A673 (cell line): ENCODE measurements around the gene TTI1. TPM values are rescaled to one million over a fixed set of nuclear protein-coding genes. Genes with fewer than 3 reads are reported as not detected.

Source experiments
- BruUV-seq: library from RNA; stranded (reverse); fragments of 400-500 nt; replicated peaks from 2 replicates; lab custom pipeline; 2021; lab: Mats Ljungman, UMichigan
- CTCF ChIA-PET: fragments of 300-600 bp; sonication (Branson Sonifier 250); formaldehyde crosslinking; loops from one replicate; lab custom pipeline; 2022; ENCODE audit warnings: antibody characterized with exemption; lab: Charles Lee
- POLR2A ChIA-PET: fragments of 300-600 bp; sonication (Branson Sonifier 250); formaldehyde crosslinking; loops from one replicate; lab custom pipeline; 2022; ENCODE audit warnings: antibody characterized with exemption; ENCODE audit not compliant: low non-redundant PET; lab: Charles Lee
- DNase-seq: peaks from one replicate; pipeline ENCODE4 v3.0.0-alpha.2; 2015; ENCODE audit warnings: low spot score
- H3K27ac ChIP-seq: fragments of 200-600 bp; sonication (generic); 2 replicates; pipeline ENCODE4 v1.5.1; 2016; ENCODE audit warnings: mixed run types, low read depth, mild to moderate bottlenecking, mixed read lengths, antibody characterized with exemption, low read length; ENCODE audit not compliant: poor library complexity, severe bottlenecking
- H3K27me3 ChIP-seq: fragments of 200-600 bp; sonication (generic); replicated peaks from 2 replicates; pipeline ENCODE4 v1.6.1; 2017; ENCODE audit warnings: mixed run types, low read depth, mild to moderate bottlenecking, mixed read lengths, antibody characterized with exemption, low read length; ENCODE audit not compliant: insufficient read depth, poor library complexity
- H3K36me3 ChIP-seq: fragments of 200-600 bp; sonication (generic); 2 replicates; pipeline ENCODE4 v1.6.1; 2016; ENCODE audit warnings: mixed run types, mild to moderate bottlenecking, mixed read lengths, antibody characterized with exemption, low read length; ENCODE audit not compliant: insufficient read depth, poor library complexity, severe bottlenecking
- H3K4me1 ChIP-seq: fragments of 200-600 bp; sonication (generic); 2 replicates; pipeline ENCODE4 v1.6.1; 2017; ENCODE audit warnings: mixed run types, mild to moderate bottlenecking, mixed read lengths, antibody characterized with exemption, low read length; ENCODE audit not compliant: insufficient read depth, poor library complexity, severe bottlenecking
- H3K4me3 ChIP-seq: fragments of 200-600 bp; sonication (generic); 2 replicates; pipeline ENCODE4 v1.5.1; 2016; ENCODE audit warnings: low read depth, mixed run types, mild to moderate bottlenecking, mixed read lengths, low read length; ENCODE audit not compliant: poor library complexity, severe bottlenecking
- H3K9me3 ChIP-seq: fragments of 200-600 bp; sonication (generic); 2 replicates; pipeline ENCODE4 v1.6.1; 2016; ENCODE audit warnings: mixed run types, low read depth, mild to moderate bottlenecking, mixed read lengths, antibody characterized with exemption, low read length; ENCODE audit not compliant: poor library complexity, severe bottlenecking
- CTCF ChIP-seq: fragments of 300-800, 200-600 bp; sonication (generic); conservative IDR thresholded peaks from 2 replicates; pipeline ENCODE4 v1.5.1; 2017; ENCODE audit warnings: low read depth, mild to moderate bottlenecking, antibody characterized with exemption, low read length, moderate library complexity, mixed read lengths
- EZH2 ChIP-seq: fragments of 200-600 bp; sonication (generic); IDR thresholded peaks from 2 replicates; pipeline ENCODE4 v1.6.1; 2017; ENCODE audit warnings: borderline replicate concordance, low read depth, mild to moderate bottlenecking, mixed read lengths, antibody characterized with exemption, low read length; ENCODE audit not compliant: poor library complexity, severe bottlenecking
- intact Hi-C: fragments of 100-400 bp; cut with micrococcal nuclease; formaldehyde crosslinking; loops from one replicate; pipeline ENCODE4 v1.10.0; 2022; ENCODE audit not compliant: unreplicated experiment
- total RNA-seq: library from RNA; stranded (reverse); gene quantifications from 2 replicates; pipeline ENCODE4 v1.2.3, GENCODE V29; 2021

TTI1 gene
- total RNA-seq, 1 experiment from 2014 or later = 40.3 TPM

GRCh38 chr20:38008233-38008944, 24.9 kb downstream of the TTI1 start:
- H3K27me3 ChIP-seq = no peaks in the 10 kb centered on the region
- POLR2A ChIA-PET = no interaction called here
- intact Hi-C loops = no loop called here
- H3K9me3 ChIP-seq = no peaks in the 10 kb centered on the region
- no peak for DNase-seq
- no peak overlapping the region for H3K27ac ChIP-seq
- CTCF ChIA-PET = no interaction called here
- H3K4me1 ChIP-seq = peaks cover 15% of the 10 kb centered on the region
- no peak for TF ChIP-seq EZH2
- no peak for TF ChIP-seq CTCF
- H3K36me3 ChIP-seq = peaks cover 32% of the 10 kb centered on the region
- BruUV-seq = no TSS peak
- H3K4me3 ChIP-seq = no peak overlapping the region

- H3K27me3 ChIP-seq = no peaks in the 10 kb centered on the region
- H3K4me1 ChIP-seq = peaks cover 15% of the 10 kb centered on the region
- no peaks in the 10 kb centered on the region for H3K9me3 ChIP-seq
- TF ChIP-seq EZH2 = no peak
- no peak for TF ChIP-seq CTCF
- intact Hi-C loops = no loop called here
- POLR2A ChIA-PET = interaction anchor here (0.6 kb wide), 1 partner anchor 114 kb away, joined by 3 read pairs; no protein-coding TSS in a partner anchor
- H3K36me3 ChIP-seq = peaks cover 25% of the 10 kb centered on the region
- no peak for DNase-seq
- H3K4me3 ChIP-seq = no peak overlapping the region
- BruUV-seq = no TSS peak
- H3K27ac ChIP-seq = no peak overlapping the region
- CTCF ChIA-PET = no interaction called here
These were observed 25.7 kb downstream of the TTI1 start for GRCh38 chr20:38007526-38007925.

- no peaks in the 10 kb centered on the region for H3K27me3 ChIP-seq
- DNase-seq = no peak
- ChIA-PET CTCF (no interaction called here), POLR2A (no interaction called here)
- H3K4me3 ChIP-seq = no peak overlapping the region
- peaks cover 15% of the 10 kb centered on the region for H3K4me1 ChIP-seq
- BruUV-seq = no TSS peak
- TF ChIP-seq EZH2 (no peak), CTCF (no peak)
- H3K27ac ChIP-seq = no peak overlapping the region
- peaks cover 20% of the 10 kb centered on the region for H3K36me3 ChIP-seq
- H3K9me3 ChIP-seq = no peaks in the 10 kb centered on the region
- intact Hi-C loops = no loop called here
These were observed 27.4 kb downstream of the TTI1 start for GRCh38 chr20:38005903-38006302.
